Gastrocnemius medialis (tissue), 4 donors: ENCODE measurements around the gene TLE4. TPM values are rescaled to one million over a fixed set of nuclear protein-coding genes. Genes with fewer than 3 reads are reported as not detected.
"Not testable (repeated sequence)": the region's sequence is repeated elsewhere in the genome, so short reads cannot be mapped to it uniquely, and the experiment has no call there.

Experiments
- ATAC-seq, 2 donors: fragments of 150-250 bp; one replicate each; pipeline ENCODE4 v1.9.1; 2016
- DNase-seq, 2 donors: peaks; one replicate each; pipeline ENCODE4 v3.0.0-alpha.2; 2019
- H3K27ac ChIP-seq, 4 donors: fragments of 200-600 bp; sonication (generic); 1 replicate in 1 of 4; 2 replicates in 3 of 4; pipeline ENCODE4 v1.5.1; 2016 to 2018; ENCODE audit warnings: mild to moderate bottlenecking in 2 of 4, moderate library complexity in 1 of 4
- H3K27me3 ChIP-seq, 3 donors: fragments of 200-600 bp; sonication (generic) in 2 of 3; 1 replicate in 1 of 3; 2 replicates in 2 of 3; pipeline versions ENCODE4 v1.5.1 to v1.6.0; 2016 to 2019; ENCODE audit warnings: mild to moderate bottlenecking in 1 of 3, moderate library complexity in 1 of 3
- H3K36me3 ChIP-seq, 2 donors: fragments of 200-600 bp; sonication (generic) in 1 of 2; one replicate each; pipeline ENCODE4 v1.5.1; 2017 to 2018
- H3K4me1 ChIP-seq, 2 donors: fragments of 200-600 bp; sonication (generic) in 1 of 2; one replicate each; pipeline ENCODE4 v1.5.1; 2016 to 2017; ENCODE audit warnings: mild to moderate bottlenecking in 2 of 2
- H3K4me3 ChIP-seq, 4 donors: fragments of 200-600 bp; sonication (generic) in 3 of 4; 1 replicate in 1 of 4; 2 replicates in 3 of 4; pipeline ENCODE4 v1.5.1; 2016 to 2019; ENCODE audit warnings: mild to moderate bottlenecking in 2 of 4
- H3K9me3 ChIP-seq, 3 donors: fragments of 200-600 bp; sonication (generic) in 2 of 3; 1 replicate in 1 of 3; 2 replicates in 2 of 3; pipeline ENCODE4 v1.5.1; 2016 to 2019
- POLR2A ChIP-seq, 2 donors: fragments of 450-650 bp; IDR thresholded peaks; one replicate each; pipeline ENCODE4 v1.6.1; 2017; ENCODE audit warnings: antibody characterized with exemption in 2 of 2, mild to moderate bottlenecking in 2 of 2, moderate library complexity in 2 of 2
- in situ Hi-C, 4 donors: fragments of 200-750 bp; cut with MboI; loops; one replicate each; pipeline versions ENCODE4 v1.15.0 to v1.8.0; 2017; ENCODE audit warnings: low sequenced_read_pairs in 4 of 4
- intact Hi-C: fragments of 100-400 bp; cut with DNase I; formaldehyde crosslinking; loops from one replicate; pipeline ENCODE4 v1.15.1; 2023; ENCODE audit warnings: low total_unique reads
- total RNA-seq, 4 donors: library from RNA; depleted of rRNA; stranded (reverse); fragments of >200 nt; gene quantifications; one replicate each; pipeline versions ENCODE4 v1.1.0 to v1.2.3, GENCODE V29; 2016
- TF ChIP-seq, protein P1 (sequence below), 5 experiments: fragments of 450-650 bp in 3 of 5; fragments of 200-600 bp in 2 of 5; sonication (generic) in 2 of 5; IDR thresholded peaks in 4 of 5; conservative IDR thresholded peaks in 1 of 5; 1 replicate in 4 of 5; 2 replicates in 1 of 5; pipeline ENCODE4 v1.5.1; 2016 to 2019; ENCODE audit warnings: antibody characterized with exemption in 5 of 5, mild to moderate bottlenecking in 3 of 5, moderate library complexity in 3 of 5

The TLE4 gene
- total RNA-seq, 4 donors from 2014 or later = 30.1 to 64.6 (median 43.4) TPM

DNA sequence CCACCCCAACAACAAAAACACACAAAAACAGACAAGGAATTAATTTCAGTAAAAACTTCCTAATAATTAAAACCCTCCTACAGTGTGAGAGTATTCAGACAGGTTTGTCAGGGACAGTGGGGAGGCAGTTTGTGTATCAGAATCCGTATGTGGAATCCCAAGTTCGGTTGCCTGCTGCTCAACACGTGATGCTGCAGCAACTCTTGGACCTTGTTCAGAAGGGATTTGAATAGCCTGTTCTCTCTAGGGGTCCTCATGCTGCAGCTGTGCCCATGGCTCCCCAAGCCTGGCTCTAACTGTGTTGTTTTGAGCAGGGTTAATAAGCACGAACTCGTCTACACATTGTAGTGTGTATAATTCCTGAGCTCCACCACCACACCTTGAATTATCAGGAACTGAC is 28.7 kb downstream of the TLE4 start:
- no peak overlapping the region for H3K4me3 ChIP-seq
- in situ Hi-C loops = no loop called here
- ATAC-seq = no peak

DNA sequence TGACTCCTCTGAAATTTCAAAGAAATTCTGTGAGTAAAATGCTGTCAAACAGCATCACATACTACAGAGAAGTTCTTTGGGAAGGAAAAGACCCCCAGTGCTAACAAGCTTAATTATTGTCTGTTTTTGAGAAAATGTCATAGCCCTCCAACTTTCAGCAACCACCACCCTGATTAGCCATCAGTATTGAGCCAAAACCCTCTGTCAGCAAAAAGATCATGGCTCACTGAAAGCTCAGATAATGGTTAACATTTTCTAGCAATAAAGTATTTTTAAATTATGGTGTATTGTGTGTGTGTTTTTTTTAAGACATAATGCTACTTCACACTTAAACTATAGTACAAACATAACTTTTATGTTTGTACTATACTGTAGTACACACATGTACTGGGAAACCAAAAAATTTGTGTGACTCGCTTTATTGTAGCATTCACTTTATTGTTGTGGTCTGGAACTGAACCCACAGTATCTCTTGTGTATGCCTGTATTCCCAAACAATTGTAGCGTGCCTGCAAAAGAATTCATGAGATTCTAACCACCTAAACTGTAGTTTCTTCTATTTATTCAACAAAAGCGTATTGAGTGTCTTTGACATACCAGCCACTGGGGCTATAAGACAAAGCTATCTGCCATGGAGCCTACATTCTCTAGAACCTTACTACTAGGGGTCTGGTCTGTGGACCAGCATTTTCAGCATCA is 31.6 kb downstream of the TLE4 start:
- DNase-seq = no peak
- no peaks in the 10 kb centered on the region for H3K27me3 ChIP-seq
- peaks cover 15 to 19% of the 10 kb centered on the region in 2 donors for H3K4me1 ChIP-seq
- ATAC-seq = no peak
- no peak overlapping the region for H3K27ac ChIP-seq
- TF ChIP-seq, protein P1, sequence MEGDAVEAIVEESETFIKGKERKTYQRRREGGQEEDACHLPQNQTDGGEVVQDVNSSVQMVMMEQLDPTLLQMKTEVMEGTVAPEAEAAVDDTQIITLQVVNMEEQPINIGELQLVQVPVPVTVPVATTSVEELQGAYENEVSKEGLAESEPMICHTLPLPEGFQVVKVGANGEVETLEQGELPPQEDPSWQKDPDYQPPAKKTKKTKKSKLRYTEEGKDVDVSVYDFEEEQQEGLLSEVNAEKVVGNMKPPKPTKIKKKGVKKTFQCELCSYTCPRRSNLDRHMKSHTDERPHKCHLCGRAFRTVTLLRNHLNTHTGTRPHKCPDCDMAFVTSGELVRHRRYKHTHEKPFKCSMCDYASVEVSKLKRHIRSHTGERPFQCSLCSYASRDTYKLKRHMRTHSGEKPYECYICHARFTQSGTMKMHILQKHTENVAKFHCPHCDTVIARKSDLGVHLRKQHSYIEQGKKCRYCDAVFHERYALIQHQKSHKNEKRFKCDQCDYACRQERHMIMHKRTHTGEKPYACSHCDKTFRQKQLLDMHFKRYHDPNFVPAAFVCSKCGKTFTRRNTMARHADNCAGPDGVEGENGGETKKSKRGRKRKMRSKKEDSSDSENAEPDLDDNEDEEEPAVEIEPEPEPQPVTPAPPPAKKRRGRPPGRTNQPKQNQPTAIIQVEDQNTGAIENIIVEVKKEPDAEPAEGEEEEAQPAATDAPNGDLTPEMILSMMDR (IDR thresholded peaks at IDR 0.05 in 4 of 5, conservative IDR thresholded peaks at IDR 0.05 in 1 of 5) = no peak
- TF ChIP-seq POLR2A (IDR thresholded peaks at IDR 0.05) = no peak
- intact Hi-C loops = no loop called here
- H3K9me3 ChIP-seq = peaks cover 0 to 4% (median 0%) of the 10 kb centered on the region in 3 donors
- H3K36me3 ChIP-seq = no peaks in the 10 kb centered on the region
- H3K4me3 ChIP-seq = no peak overlapping the region
- in situ Hi-C loops = no loop called here

More for the DNA sequence above, 28.7 kb downstream of the TLE4 start:
- Histone ChIP-seq H3K27ac (no peak overlapping the region), H3K36me3 (no peaks in the 10 kb centered on the region), H3K27me3 (no peaks in the 10 kb centered on the region), H3K4me1 (peaks cover 14 to 25% of the 10 kb centered on the region in 2 donors), H3K9me3 (peaks cover 0 to 4% (median 0%) of the 10 kb centered on the region in 3 donors)
- DNase-seq = no peak
- no peak for TF ChIP-seq POLR2A (IDR thresholded peaks at IDR 0.05)
- TF ChIP-seq, protein P1 (IDR thresholded peaks at IDR 0.05 in 4 of 5, conservative IDR thresholded peaks at IDR 0.05 in 1 of 5) = no peak
- intact Hi-C loops = no loop called here

DNA sequence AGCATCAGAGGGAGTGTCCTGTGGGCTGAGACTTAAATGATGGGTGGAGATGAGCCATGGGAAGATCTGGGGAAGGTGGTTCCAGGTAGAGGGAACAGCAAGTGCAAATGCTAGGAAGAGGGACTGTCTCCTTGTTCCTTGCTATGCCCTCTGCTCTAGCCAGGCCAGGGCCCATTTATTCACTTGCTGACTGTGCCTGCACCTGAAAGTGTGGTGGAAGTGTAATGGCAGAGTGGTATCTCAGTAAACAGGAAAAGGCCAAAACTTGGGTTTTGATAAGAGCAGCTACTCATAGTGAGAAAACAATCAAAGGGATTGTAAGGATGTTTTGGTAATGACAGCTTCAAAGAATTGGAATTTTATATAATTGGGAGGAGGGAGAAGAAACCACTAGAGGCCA is 32.4 kb downstream of the TLE4 start:
- ATAC-seq = no peak
- Histone ChIP-seq H3K27me3 (no peaks in the 10 kb centered on the region), H3K4me3 (no peak overlapping the region), H3K4me1 (peaks cover 12 to 13% of the 10 kb centered on the region in 2 donors), H3K27ac (no peak overlapping the region), H3K36me3 (no peaks in the 10 kb centered on the region), H3K9me3 (peaks cover 0 to 4% (median 0%) of the 10 kb centered on the region in 3 donors)
- intact Hi-C loops = no loop called here
- in situ Hi-C loops = no loop called here
- TF ChIP-seq, protein P1 (IDR thresholded peaks at IDR 0.05 in 4 of 5, conservative IDR thresholded peaks at IDR 0.05 in 1 of 5) = no peak
- DNase-seq = no peak

DNA sequence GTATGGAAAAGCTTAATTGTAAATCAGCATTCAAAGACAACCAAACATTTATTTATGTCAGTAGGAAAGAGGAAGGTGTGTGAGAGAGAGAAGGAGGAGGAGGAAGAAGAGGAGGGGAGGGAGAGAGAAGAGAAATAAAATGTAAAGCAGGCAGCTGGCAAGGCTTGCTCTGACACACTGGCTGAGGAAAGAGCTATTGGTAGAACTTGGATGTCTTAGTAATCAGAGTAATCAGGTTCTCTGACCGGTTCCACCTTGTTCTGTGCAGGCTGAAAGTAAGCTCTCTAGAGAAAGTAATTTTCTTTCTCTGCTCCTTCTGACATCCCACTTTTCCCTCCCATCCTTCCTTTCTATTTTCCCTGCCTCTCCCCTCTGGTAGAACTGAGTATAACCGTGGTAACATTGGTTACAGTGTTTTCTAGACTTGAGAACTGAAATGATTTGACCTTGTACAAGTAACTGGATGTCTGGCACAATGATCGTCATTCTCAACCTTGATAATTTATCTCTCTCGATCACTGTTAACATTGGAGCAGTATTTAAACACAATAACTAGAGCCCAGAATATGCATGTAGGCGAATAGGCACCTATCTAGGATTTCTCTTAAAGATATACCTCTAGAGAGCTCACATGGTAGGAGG is 33.3 kb downstream of the TLE4 start:
- H3K27ac ChIP-seq = no peak overlapping the region
- DNase-seq = no peak
- peaks cover 0 to 4% (median 0%) of the 10 kb centered on the region in 3 donors for H3K9me3 ChIP-seq
- intact Hi-C loops (no loop called here), in situ Hi-C loops (no loop called here)
- no peaks in the 10 kb centered on the region for H3K27me3 ChIP-seq
- TF ChIP-seq POLR2A (IDR thresholded peaks at IDR 0.05) = no peak
- TF ChIP-seq, protein P1 (IDR thresholded peaks at IDR 0.05 in 4 of 5, conservative IDR thresholded peaks at IDR 0.05 in 1 of 5) = no peak
- H3K4me1 ChIP-seq = peaks cover 13 to 15% of the 10 kb centered on the region in 2 donors
- ATAC-seq = no peak
- no peak overlapping the region for H3K4me3 ChIP-seq
- no peaks in the 10 kb centered on the region for H3K36me3 ChIP-seq

DNA sequence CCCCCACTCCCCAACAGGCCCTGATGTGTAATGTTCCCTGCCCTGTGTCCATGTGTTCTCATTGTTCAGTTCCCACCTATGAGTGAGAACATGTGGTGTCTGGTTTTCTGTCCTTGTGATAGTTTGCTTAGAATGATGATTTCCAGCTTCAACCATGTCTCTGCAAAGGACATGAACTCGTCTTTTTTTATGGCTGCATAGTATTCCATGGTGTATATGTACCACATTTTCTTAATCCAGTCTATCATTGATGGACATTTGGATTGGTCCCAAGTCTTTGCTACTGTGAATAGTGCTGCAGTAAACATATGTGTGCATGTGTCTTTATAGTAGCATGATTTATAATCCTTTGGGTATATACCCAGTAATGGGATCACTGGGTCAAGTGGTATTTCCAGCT is 34.8 kb downstream of the TLE4 start:
- in situ Hi-C loops, intact Hi-C loops, ATAC-seq, H3K9me3 ChIP-seq, H3K4me3 ChIP-seq, H3K27ac ChIP-seq, H3K27me3 ChIP-seq, DNase-seq, H3K36me3 ChIP-seq: not testable (repeated sequence)
- peaks cover 28 to 29% of the 10 kb centered on the region in 2 donors for H3K4me1 ChIP-seq
